Limb (tissue), 2 donors: ENCODE data around the gene ZNF594.
"Not testable (repeated sequence)": the region's sequence is repeated elsewhere in the genome, so short reads cannot be mapped to it uniquely, and the experiment has no call there.

Experiments used
- DNase-seq, 2 donors: peaks; one replicate each; pipeline ENCODE4 v3.0.0-alpha.2; 2016; ENCODE audit errors: extremely low spot score in 2 of 2

Gene ZNF594

DNA sequence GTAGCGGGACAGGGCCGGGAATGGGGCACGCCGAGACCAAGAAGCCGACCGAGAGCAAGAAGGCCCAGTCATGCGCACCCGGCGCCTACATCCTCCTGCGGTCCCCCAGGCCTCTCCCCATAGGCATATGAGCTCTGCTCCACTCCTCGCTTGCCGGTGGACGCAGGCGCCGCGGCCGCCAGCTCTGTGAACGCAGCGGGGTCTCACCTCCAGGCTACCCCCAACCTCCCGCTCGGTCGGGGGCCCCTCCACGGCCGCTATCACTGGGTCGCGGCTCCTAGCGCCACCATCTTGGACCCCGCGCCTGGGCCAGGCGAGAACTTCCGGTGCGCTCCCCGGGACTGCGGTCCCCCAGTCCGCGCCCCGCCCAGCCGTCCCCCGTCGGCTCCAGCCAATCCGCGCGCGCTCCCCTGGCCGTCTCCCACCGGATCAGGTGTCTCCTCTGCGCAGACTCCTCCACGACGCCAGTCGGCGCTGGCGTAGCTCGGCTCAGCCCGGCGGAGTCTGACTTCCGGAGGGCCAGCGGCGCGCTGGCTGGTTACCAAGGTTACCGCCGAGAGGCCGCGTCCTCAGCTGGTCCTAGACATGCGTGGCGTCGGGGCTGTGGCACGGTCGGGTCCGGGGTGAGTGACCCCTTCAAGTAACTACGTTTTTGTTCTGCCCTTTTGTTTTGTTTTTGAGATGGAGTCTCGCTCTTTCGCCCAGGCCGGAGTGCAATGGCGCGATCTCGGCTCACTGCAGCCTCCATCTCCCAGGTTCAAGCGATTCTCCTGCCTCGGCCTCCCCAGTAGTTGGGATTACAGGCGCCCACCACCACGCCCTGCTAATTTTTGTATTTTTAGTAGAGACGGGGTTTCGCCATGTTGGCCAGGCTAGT is at the start of gene ZNF594:
Gene ZNF594, minus strand, starts transcription at position 328 of the 877 bp plus-strand sequence. CDS start 7,612 bp downstream, outside the sequence.
- DNase-seq = peak; percentile 96 to 98

DNA sequence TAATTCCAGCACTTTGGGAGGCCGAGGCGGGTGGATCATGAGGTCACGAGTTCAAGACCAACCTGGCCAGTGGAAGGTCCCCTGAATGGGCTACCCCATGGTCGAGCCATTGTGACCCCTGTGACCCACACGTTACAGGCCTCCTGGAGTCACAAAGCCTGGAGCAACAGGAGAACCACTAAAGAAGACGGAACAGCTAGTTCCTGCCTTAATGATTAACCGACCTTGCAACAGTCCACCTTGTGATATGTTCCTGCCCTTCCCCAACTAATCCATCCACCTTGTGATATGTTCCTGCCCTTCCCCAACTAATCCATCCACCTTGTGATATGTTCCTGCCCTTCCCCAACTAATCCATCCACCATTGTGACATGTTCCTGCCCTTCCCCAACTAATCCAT is 48.1 kb upstream of the ZNF594 start:
- not testable (repeated sequence) for DNase-seq

GRCh38 chr17:5238333-5238732 is 46.7 kb upstream of the ZNF594 start:
- DNase-seq = no peak

GRCh38 chr17:5237541-5238016 is 45.9 kb upstream of the ZNF594 start:
- no peak for DNase-seq

GRCh38 chr17:5236938-5237540 is 45.4 kb upstream of the ZNF594 start:
- DNase-seq = no peak

DNA sequence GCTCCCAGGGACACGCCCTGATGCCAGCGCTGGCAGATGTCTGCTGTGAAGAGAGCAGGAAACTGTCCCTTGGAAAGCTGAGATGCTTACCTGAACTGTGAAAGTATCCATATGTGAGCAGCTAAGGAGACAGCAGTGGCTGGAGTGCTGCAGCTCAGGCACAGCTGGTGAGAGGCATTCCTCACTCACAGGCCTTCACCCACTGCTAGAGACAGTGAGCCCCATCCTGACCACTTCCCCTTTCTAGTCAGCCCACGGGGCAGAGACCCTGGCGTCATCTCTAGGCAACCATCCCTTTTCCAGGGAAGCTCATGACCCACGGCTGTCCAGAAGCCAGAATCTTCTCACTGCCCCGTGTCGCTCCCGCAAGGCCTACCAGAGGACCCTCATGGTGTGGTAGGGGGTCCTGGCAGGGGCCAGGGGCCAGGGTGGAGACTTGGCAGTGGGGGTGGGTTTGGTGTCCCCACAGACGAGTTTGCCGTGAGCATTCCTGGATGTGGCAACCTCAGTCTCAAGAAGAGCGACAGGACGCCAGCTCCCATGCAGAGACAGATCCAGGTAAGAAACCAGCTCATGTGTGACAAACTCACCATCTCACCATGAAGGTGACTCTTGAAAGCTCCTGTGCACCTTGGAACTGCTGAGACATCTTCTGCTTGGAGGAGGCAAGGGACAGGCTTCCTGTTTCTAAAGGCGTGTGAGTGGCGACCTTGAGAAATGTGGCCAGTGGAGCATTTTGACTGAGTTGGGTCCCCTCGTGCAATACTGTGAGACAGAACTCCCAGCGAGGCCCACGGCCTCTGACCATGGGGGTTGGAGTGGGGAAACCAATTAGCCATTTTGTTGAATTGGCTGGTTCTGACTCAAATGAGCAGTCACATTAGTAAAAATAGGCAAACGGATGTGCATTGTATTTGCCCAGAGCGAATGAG is 43.2 kb upstream of the ZNF594 start, which contains the start of gene SCIMP:
Gene SCIMP, minus strand, starts transcription at position 216 of the 932 bp plus-strand sequence. Its CDS starts 105 bp downstream, at position 111.
- no peak for DNase-seq

DNA sequence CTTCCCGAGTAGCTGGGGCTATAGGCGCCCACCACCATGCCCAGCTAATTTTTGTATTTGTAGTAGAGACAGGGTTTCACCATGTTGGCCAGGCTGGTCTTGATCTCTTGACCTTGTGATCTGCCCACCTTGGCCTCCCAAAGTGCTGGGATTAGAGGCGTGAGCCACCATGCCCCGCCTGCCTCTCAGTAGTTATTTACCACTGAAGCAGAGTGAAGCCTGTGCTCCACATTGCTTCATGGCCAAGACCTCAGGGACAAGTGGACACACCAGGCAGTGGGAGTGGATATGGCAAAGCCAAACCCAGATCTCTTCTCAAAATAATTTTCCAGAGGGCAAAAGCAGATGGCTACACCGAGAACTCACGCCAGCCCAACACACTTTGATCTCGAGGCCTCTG is 41.8 kb upstream of the ZNF594 start:
- DNase-seq = not testable (repeated sequence)

DNA sequence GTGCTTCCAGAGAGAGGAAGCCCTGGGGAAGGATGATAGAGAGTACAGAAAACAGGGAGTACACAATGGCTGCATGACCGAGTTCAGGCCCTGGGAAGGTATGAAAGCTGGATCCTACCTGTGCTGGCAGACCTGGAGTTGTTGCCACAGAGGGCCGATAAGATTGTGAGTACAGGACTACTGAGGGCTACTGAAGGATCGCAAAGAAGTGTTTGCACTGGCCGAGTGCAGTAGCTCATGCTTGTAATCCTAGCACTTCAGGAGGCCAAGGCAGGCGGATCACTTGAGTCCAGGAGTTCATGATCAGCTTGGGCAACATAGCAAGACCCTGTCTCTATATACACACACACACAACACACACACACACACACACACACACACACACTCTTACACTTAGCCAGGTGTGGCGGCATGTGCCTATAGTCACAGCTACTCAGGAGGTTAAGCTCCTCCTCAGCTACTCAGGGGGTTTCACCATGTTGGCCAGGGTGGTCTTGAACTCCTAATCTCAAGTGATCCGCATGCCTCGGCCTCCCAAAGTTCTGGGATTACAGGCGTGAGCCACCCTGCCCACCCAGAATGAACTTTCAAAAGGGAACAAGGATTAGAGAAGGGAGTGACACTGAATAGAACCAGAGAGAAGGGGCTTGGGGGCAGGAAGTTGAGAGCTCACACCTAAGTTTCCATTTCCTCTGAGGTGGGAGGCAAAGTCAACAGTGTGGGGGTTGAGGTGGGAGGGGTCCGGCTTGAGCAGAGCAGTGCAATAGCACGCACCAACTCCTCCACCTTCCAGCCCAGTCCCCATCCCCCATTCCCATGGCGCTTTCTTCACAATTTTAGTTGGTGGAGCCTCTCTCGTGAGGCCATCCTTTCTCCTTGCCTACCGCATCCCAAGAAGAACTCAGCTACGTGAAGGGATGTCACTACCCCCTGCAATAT is 35.5 kb upstream of the ZNF594 start:
- no peak for DNase-seq

- DNase-seq = no peak
Measured at GRCh38 chr17:5225668-5226457, 34.2 kb upstream of the ZNF594 start.

DNA sequence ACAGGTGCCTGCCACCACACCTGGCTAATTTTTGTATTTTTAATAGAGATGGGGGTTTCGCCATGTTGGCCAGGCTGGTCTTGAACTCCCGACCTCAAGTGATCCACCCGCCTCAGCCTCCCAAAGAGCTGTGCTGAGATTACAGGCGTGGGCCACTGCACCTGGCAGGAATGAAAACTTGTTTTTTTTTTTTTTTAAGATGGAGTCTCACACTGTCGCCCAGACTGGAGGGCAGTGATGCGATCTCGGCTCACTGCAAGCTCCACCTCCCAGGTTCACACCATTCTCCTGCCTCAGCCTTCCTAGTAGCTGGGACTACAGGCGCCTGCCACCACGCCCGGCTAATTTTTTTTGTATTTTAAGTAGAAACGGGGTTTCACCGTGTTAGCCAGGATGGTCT is 30.2 kb upstream of the ZNF594 start:
- DNase-seq = not testable (repeated sequence)

DNA sequence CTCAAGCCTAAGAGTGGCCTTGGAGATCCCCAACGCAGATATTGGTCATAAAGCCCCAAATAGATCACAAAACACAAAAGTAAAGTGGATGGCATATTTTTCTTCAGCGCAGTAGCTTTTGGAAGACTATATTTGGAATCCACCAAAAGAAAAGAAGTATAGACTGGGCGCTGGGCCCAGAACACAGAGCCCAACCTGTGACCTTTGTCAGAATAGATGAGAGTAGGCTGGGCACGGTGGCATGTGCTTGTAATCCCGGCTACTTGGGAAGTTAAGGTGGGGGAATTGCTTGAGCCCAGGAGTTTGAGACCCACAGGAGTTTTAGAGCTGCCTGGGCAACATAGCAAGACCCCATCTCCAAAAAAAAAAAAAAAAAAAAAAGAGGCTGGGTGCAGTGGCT is 28.4 kb upstream of the ZNF594 start:
- DNase-seq = no peak

DNA sequence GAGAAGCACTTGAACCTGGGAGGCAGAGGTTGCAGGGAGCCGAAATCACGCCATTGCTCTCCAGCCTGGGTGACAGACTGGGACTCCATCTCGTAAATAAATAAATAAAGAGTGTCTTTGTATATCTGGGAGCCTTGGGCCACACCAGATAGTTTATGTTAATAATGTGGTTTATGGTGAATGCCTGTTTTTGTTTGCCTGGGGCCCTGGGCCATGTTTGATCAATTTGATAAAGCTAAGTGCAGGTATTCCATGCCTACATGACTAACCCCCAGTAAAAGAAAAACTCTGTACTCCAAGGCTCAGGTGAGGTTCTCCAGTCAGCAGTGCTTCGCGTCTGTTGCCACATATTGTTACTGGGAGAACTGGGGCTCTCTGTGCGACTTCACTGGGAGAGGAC is 27.9 kb upstream of the ZNF594 start:
- DNase-seq = no peak

GRCh38 chr17:5217562-5217961 is 25.9 kb upstream of the ZNF594 start:
- DNase-seq = not testable (repeated sequence)

DNA sequence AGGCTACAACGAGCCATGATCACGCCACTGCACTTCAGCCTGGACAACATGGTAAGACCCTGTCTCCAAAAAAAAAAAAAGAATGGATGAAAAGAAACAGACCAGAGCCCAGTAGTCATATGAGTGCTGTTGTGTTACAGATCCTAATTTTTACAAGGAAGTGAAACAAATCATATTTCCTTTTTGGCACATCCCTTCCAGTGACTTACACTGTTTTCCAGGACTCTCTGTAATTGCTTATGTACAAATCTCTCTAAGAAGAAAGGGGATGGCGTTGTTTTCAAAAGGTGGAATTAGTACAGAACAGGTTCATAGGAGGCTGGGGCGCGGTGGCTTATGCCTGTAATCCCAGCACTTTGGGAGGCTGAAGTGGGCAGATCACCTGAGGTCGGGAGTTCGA is 19.8 kb upstream of the ZNF594 start:
- no peak for DNase-seq

DNA sequence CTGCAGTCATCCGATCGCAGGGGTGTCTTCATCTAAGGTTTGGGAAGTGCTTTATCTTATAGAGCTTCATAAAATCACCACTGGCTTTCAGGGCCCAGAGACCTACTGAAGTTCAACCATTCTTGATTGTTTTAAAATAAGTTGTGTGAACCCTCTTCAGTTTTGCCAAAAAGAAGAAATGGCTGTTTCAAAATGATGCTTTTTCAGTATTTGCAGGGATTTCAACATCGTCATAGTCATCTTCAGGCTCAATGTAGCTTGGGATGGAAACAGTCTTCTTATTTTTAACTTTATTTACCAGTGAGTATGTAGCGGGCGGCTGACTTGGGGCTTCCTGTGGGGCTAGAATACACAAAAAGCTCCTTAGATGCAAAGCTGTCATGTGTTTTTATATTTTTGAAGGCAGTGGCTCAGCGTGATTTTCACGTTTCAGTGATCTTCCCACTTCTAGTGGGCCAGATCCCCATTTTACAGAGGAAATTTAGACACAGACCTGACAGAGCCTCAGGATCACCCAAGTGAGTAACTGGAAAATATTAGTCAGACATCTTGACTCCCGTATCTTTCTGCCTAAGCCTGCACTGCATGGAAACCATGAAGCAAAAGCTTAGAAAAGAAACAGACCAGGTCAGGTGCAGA is 19.1 kb upstream of the ZNF594 start:
- DNase-seq = no peak

DNA sequence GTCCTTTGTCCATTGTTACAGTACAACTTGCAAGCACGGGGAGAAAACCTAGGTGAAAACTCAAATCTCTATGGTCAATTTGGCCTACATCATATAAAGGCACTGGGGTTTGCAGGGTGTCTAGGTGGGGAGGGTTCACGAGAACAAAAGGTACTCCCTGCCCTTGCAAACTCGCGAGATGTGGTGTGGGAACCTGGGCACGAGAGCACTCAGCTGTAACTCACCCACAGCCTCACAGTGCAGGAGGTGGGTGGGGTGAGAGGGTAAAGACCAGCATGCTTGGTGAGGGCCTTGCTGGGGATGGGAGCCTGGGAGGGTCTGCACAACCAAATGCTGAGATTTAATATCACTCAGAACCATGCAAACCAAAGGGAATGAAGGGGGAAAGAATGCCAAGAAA is 18.4 kb upstream of the ZNF594 start:
- DNase-seq = no peak

DNA sequence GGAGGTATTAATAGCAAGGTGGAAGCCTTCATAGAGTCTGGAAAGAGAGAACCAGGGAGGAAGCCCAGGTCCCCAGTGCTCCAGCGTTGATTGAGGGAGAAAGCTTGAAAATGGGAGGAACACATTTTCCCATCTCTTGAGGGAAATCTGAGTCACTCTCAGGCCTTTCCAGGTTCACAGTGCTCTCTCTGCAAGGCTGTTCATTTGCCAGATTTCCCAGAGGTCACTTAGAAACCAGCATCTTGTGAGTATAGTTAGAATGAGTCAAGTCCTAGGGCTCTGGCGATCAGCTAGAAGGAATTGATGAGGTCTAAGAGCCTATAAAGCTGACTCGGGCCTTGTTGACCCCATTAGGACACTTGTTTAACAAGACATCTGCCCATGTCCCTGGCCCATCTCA is 17.7 kb upstream of the ZNF594 start:
- DNase-seq = no peak

- no peak for DNase-seq
Measured at GRCh38 chr17:5203908-5204294, 12.2 kb upstream of the ZNF594 start.
